Neural progenitor cell (in vitro differentiated cells): ENCODE results near the gene PRMT5. TPM values are rescaled to one million over a fixed set of nuclear protein-coding genes. Genes with fewer than 3 reads are reported as not detected.
"Not testable (repeated sequence)": the region's sequence is repeated elsewhere in the genome, so short reads cannot be mapped to it uniquely, and the experiment has no call there.

Experiments
- DNase-seq: peaks from one replicate; pipeline ENCODE4 v3.0.0-alpha.2; 2016; ENCODE audit warnings: low spot score
- H2AFZ ChIP-seq: fragments of 200-600 bp; sonication (generic); replicated peaks from 2 replicates; pipeline ENCODE4 v1.6.1; 2016; ENCODE audit warnings: antibody characterized with exemption
- H3F3A ChIP-seq: fragments of 200-600 bp; sonication (generic); 2 replicates; pipeline ENCODE4 v1.6.1; 2016; ENCODE audit warnings: antibody characterized with exemption, low read depth
- H3K27ac ChIP-seq: fragments of 200-600 bp; sonication (generic); 2 replicates; pipeline ENCODE4 v1.5.1; 2016; ENCODE audit warnings: mild to moderate bottlenecking
- H3K27me3 ChIP-seq: fragments of 200-600 bp; sonication (generic); 2 replicates; pipeline ENCODE4 v1.6.1; 2016; ENCODE audit warnings: mild to moderate bottlenecking, moderate library complexity
- H3K36me3 ChIP-seq: fragments of 200-600 bp; sonication (generic); 2 replicates; pipeline ENCODE4 v1.5.1; 2016
- H3K4me1 ChIP-seq: fragments of 200-600 bp; sonication (generic); 2 replicates; pipeline ENCODE4 v1.6.1; 2016; ENCODE audit warnings: mixed run types
- H3K4me2 ChIP-seq: fragments of 200-600 bp; sonication (generic); 2 replicates; pipeline ENCODE4 v1.6.1; 2016
- H3K4me3 ChIP-seq: fragments of 200-600 bp; sonication (generic); 2 replicates; pipeline ENCODE4 v1.5.1; 2016
- H3K79me2 ChIP-seq: fragments of 200-600 bp; sonication (generic); 2 replicates; pipeline ENCODE4 v1.6.1; 2016; ENCODE audit warnings: low read depth
- H3K9ac ChIP-seq: fragments of 200-600 bp; sonication (generic); 2 replicates; pipeline ENCODE4 v1.6.1; 2016
- H3K9me3 ChIP-seq: fragments of 200-600 bp; sonication (generic); 2 replicates; pipeline ENCODE4 v1.5.1; 2016; ENCODE audit warnings: low read depth
- H4K20me1 ChIP-seq: fragments of 200-600 bp; sonication (generic); 2 replicates; pipeline ENCODE4 v1.6.1; 2016; ENCODE audit warnings: low read depth
- H3K27ac Mint-ChIP-seq: 3 replicates; pipeline ENCODE4 v1.8.0; 2021; ENCODE audit warnings: mixed read lengths
- H3K27me3 Mint-ChIP-seq: 2 replicates; pipeline ENCODE4 v1.8.0; 2022; ENCODE audit warnings: low read depth, mild to moderate bottlenecking, inconsistent platforms, moderate library complexity, mixed read lengths; ENCODE audit not compliant: insufficient read depth
- H3K36me3 Mint-ChIP-seq: 3 replicates; pipeline ENCODE4 v1.8.0; 2021; ENCODE audit warnings: mixed read lengths
- H3K4me1 Mint-ChIP-seq: 3 replicates; pipeline ENCODE4 v1.8.0; 2021; ENCODE audit warnings: mixed read lengths
- H3K4me3 Mint-ChIP-seq: 3 replicates; pipeline ENCODE4 v1.8.0; 2021; ENCODE audit warnings: mild to moderate bottlenecking, moderate library complexity, mixed read lengths
- H3K9me3 Mint-ChIP-seq: 3 replicates; pipeline ENCODE4 v1.8.0; 2020; ENCODE audit warnings: mixed read lengths
- EZH2 ChIP-seq: fragments of 200-600 bp; sonication (generic); IDR thresholded peaks from 2 replicates; pipeline ENCODE4 v1.6.1; 2017; ENCODE audit warnings: antibody characterized with exemption, mild to moderate bottlenecking, moderate library complexity
- EZH2phosphoT487 ChIP-seq: fragments of 200-600 bp; sonication (generic); IDR thresholded peaks from 2 replicates; pipeline ENCODE4 v1.6.1; 2017; ENCODE audit warnings: antibody characterized with exemption
- total RNA-seq: library from RNA; depleted of rRNA; stranded (reverse); fragments of >200 nt; gene quantifications from 2 replicates; pipeline ENCODE4 v1.2.3, GENCODE V29; 2015; ENCODE audit warnings: low replicate concordance
- TF ChIP-seq, protein P1 (sequence below): fragments of 200-600 bp; sonication (generic); IDR thresholded peaks from 2 replicates; pipeline ENCODE4 v1.5.1; 2017; ENCODE audit warnings: antibody characterized with exemption, mild to moderate bottlenecking

The PRMT5 gene
- total RNA-seq, 1 donor from 2014 or later = 54.6 TPM

- no peak overlapping the region for H3K9ac ChIP-seq
- no peaks in the 10 kb centered on the region for H3K36me3 ChIP-seq
- no peak overlapping the region for H3K4me3 ChIP-seq
- no peaks in the 10 kb centered on the region for H3K9me3 Mint-ChIP-seq
- no peak overlapping the region for H3K4me2 ChIP-seq
- H3K9me3 ChIP-seq = no peaks in the 10 kb centered on the region
- H3K4me1 ChIP-seq = peaks cover 10% of the 10 kb centered on the region
- H3K4me3 Mint-ChIP-seq = no peak overlapping the region
- peaks cover 18% of the 10 kb centered on the region for H4K20me1 ChIP-seq
- peaks cover 34% of the 10 kb centered on the region for H3K36me3 Mint-ChIP-seq
- no peak overlapping the region for H2AFZ ChIP-seq
- DNase-seq = no peak
- peaks cover 25% of the 10 kb centered on the region for H3F3A ChIP-seq
- peaks cover 24% of the 10 kb centered on the region for H3K4me1 Mint-ChIP-seq
- TF ChIP-seq EZH2phosphoT487 (no peak), EZH2 (no peak)
- TF ChIP-seq, protein P1, sequence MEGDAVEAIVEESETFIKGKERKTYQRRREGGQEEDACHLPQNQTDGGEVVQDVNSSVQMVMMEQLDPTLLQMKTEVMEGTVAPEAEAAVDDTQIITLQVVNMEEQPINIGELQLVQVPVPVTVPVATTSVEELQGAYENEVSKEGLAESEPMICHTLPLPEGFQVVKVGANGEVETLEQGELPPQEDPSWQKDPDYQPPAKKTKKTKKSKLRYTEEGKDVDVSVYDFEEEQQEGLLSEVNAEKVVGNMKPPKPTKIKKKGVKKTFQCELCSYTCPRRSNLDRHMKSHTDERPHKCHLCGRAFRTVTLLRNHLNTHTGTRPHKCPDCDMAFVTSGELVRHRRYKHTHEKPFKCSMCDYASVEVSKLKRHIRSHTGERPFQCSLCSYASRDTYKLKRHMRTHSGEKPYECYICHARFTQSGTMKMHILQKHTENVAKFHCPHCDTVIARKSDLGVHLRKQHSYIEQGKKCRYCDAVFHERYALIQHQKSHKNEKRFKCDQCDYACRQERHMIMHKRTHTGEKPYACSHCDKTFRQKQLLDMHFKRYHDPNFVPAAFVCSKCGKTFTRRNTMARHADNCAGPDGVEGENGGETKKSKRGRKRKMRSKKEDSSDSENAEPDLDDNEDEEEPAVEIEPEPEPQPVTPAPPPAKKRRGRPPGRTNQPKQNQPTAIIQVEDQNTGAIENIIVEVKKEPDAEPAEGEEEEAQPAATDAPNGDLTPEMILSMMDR = no peak
- no peak overlapping the region for H3K27ac ChIP-seq
- H3K27me3 ChIP-seq = no peaks in the 10 kb centered on the region
- H3K27ac Mint-ChIP-seq = no peak overlapping the region
- peaks cover 77% of the 10 kb centered on the region for H3K79me2 ChIP-seq
- H3K27me3 Mint-ChIP-seq = peaks cover 6% of the 10 kb centered on the region
Observed at GRCh38 chr14:22915886-22916521, 13.2 kb downstream of the PRMT5 start.

GRCh38 chr14:22914836-22915235 lies 14.3 kb downstream of the PRMT5 start:
- Mint-ChIP-seq H3K4me1 (peaks cover 22% of the 10 kb centered on the region), H3K36me3 (peaks cover 28% of the 10 kb centered on the region)
- H3K27ac ChIP-seq, H3K27me3 ChIP-seq, H3K4me3 Mint-ChIP-seq, DNase-seq, H3K4me1 ChIP-seq, H3K9me3 ChIP-seq, H3K27me3 Mint-ChIP-seq, H3K4me2 ChIP-seq, H2AFZ ChIP-seq, H3K4me3 ChIP-seq, H3K9ac ChIP-seq, H3K36me3 ChIP-seq, H3K27ac Mint-ChIP-seq, H3K9me3 Mint-ChIP-seq: not testable (repeated sequence)
- peaks cover 20% of the 10 kb centered on the region for H4K20me1 ChIP-seq
- peaks cover 83% of the 10 kb centered on the region for H3K79me2 ChIP-seq
- peaks cover 13% of the 10 kb centered on the region for H3F3A ChIP-seq

GRCh38 chr14:22910916-22911315 lies 18.3 kb downstream of the PRMT5 start:
- Mint-ChIP-seq H3K9me3 (no peaks in the 10 kb centered on the region), H3K27ac (no peak overlapping the region), H3K4me1 (peaks cover 4% of the 10 kb centered on the region), H3K4me3 (no peak overlapping the region), H3K27me3 (no peaks in the 10 kb centered on the region), H3K36me3 (peaks cover 37% of the 10 kb centered on the region)
- no peak overlapping the region for H3K4me3 ChIP-seq
- no peaks in the 10 kb centered on the region for H3K4me1 ChIP-seq
- H3K27ac ChIP-seq = no peak overlapping the region
- H2AFZ ChIP-seq = no peak overlapping the region
- peaks cover 4% of the 10 kb centered on the region for H3F3A ChIP-seq
- DNase-seq = no peak
- peaks cover 4% of the 10 kb centered on the region for H3K36me3 ChIP-seq
- peaks cover 55% of the 10 kb centered on the region for H3K79me2 ChIP-seq
- no peak overlapping the region for H3K9ac ChIP-seq
- no peak overlapping the region for H3K4me2 ChIP-seq
- H4K20me1 ChIP-seq = peaks cover 20% of the 10 kb centered on the region
- H3K9me3 ChIP-seq = no peaks in the 10 kb centered on the region
- no peak for TF ChIP-seq EZH2phosphoT487
- TF ChIP-seq, protein P1 = no peak
- no peak for TF ChIP-seq EZH2
- H3K27me3 ChIP-seq = no peaks in the 10 kb centered on the region

DNA sequence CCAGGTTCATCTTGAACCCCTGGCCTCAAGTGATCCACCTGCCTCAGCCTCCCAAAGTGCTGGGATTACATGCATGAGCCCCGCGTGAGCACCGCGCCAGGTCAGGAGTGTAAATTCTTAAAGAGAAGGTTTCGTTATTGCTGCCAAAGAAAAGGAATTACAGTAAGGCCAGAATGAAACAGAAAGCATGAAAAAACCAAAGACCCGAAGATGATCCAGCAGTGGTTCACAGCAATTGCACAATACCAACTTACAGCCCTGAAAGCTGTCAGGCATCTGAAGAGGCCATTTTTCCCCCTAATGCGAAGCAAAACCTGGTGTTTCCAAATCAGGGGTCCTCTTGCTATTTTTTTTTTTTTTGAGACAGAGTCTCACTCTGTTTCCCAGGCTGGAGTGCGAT lies 20.6 kb downstream of the PRMT5 start:
- Mint-ChIP-seq H3K4me1 (peaks cover 4% of the 10 kb centered on the region), H3K36me3 (peaks cover 45% of the 10 kb centered on the region), H3K27me3 (no peaks in the 10 kb centered on the region), H3K9me3 (no peaks in the 10 kb centered on the region), H3K4me3 (no peak overlapping the region), H3K27ac (no peak overlapping the region)
- Histone ChIP-seq H3K4me3 (no peak overlapping the region), H3K79me2 (peaks cover 32% of the 10 kb centered on the region), H3K9me3 (no peaks in the 10 kb centered on the region), H3K36me3 (peaks cover 4% of the 10 kb centered on the region), H3K27me3 (no peaks in the 10 kb centered on the region), H3K27ac (no peak overlapping the region), H3K4me1 (no peaks in the 10 kb centered on the region), H3K9ac (no peak overlapping the region), H3K4me2 (no peak overlapping the region), H4K20me1 (peaks cover 20% of the 10 kb centered on the region), H3F3A (peaks cover 4% of the 10 kb centered on the region), H2AFZ (no peak overlapping the region)
- TF ChIP-seq EZH2 (no peak), EZH2phosphoT487 (no peak)
- TF ChIP-seq, protein P1 = no peak
- no peak for DNase-seq
